GM15510 (cell line): ENCODE results near the gene EPB41L3.

Experiments
- POLR2A ChIP-seq: IDR thresholded peaks from 3 replicates; pipeline ENCODE4 v1.6.1; 2011; ENCODE audit warnings: borderline replicate concordance; ENCODE audit not compliant: insufficient read length; ENCODE audit errors: extremely low read depth

EPB41L3 gene

GRCh38 chr18:5395860-5396448, 147.8 kb downstream of the EPB41L3 start:
- no peak for TF ChIP-seq POLR2A

DNA sequence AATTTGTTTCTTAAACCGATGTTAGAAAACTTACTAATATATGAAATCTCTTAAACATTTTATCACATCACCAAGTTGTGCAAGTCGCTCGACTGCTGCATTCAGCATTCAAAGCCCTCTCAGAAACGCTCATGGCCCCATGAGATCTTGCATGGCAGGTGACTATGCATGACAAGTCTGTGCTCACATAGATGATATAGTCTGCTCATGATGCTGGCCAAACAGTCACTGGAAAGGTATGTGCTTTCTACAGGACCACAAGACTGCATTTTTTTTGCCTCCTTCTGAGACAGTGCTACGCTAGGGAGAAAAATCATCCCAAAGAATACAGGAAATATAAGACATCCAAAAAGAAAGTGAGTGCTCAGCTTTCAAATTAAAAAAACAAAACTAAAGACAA, 150.0 kb downstream of the EPB41L3 start:
- no peak for TF ChIP-seq POLR2A

- no peak for TF ChIP-seq POLR2A
These were observed 152.4 kb downstream of the EPB41L3 start for GRCh38 chr18:5391409-5391808.

DNA sequence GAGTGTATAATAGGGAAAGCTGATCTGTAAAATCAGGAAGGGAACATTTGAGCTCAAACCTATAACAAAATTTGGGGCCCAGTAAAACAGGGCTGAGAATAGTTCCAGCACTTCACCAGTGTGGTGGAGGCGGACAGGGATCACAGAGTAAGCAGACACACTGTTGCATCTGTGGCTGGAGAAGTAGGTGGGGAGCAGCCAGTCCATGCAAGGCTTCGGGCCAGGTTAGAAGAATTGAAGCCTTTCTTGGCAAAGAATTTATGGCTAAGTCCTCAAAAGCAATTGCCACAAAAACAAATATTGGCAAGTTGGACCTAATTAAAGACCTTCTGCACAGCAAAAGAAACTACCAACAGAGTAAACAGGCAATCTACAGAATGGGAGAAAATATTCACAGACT, 154.4 kb downstream of the EPB41L3 start:
- no peak for TF ChIP-seq POLR2A

DNA sequence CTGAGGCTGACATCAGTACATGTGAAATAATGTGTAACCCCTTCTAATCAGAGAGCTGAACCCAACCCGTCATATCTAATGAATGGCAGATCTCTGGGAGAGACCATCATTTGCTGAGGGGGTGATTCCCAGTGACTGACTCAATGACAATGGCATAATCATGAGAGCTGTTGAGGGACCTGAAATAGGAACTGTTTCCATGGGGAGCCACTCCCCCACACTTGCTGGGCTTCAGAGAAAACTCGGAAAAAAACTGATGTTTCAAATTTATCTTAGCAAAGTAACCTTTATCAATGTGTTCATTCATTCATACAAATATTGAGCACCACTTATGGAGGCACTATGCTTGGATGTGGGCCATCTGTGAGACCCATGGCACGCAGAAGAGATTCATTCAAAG, 154.9 kb downstream of the EPB41L3 start:
- TF ChIP-seq POLR2A, result no peak

DNA sequence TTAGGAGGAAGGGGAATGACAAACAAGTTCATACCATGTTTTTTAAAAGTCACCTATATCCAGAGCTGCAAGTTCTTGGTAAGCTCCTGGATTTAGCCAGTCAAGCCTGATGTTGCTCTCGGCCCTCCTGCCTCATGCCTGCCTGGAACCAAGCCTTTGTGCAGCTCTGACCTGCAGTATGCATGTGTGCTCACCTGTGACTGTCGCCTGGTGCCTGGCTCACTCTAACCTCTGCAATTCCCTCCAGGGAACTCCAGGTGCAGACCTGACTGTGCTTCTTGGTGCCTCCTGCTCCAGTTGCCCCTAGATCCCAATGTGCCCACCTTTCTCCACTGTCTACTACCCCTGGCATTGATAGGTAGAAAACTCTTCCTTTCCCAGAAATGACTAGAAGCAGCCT, 163.2 kb downstream of the EPB41L3 start:
- TF ChIP-seq POLR2A, result no peak

DNA sequence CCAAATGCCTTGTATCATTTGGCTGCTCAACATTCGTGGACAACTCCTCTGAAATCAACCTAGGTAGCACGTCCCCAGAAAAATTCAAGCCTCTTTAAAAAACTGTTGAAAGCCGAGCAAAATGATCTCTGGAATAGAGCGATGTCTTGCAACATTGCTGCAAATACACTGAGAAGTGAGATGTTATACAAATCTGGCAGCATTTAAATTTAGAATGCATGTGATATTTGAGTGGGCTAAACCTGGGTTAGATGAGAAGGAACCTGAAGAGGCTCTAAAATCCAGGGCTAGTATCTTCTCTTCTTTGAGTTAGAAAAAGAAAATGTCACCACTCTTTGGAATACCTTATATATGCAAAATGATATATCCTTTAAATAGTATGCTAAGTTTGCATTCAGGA, 166.8 kb downstream of the EPB41L3 start:
- no peak for TF ChIP-seq POLR2A

DNA sequence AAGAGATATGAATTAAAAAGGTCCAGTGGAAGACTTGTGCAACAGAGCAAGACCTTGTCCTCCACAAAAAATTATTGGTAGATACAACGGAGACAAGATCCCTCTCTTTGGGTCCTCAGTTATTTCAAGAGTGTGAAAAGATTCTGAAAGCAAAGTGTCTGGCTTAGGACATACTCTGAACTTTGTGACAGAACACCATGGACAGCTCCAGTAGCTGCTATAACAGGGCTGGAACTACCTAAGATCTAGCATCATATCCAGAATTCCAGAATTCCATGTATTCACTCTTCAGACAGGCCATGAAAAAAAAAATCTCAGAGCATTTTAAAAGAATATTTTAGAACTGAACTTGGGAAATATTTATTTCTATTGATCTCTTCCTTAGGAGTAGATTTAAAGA, 173.5 kb downstream of the EPB41L3 start:
- no peak for TF ChIP-seq POLR2A

DNA sequence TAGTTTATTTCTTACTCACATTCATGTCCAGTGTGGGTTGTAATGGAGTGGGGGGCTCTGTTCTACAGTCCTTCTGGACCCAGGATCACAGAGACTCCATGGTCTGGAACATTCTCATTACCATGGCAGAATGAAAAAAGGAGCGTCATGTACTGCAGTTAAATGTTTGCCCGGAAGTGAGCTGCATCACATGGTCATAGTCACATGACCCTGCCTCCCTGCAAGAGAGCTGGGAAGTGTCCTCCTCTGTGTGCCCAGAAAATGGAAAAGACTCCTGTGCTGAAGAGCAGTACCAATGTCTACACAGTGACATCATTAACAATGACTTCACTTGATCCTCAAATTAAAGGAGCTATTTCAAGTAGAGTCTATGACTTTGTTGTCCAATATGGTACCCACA, 174.3 kb downstream of the EPB41L3 start:
- TF ChIP-seq POLR2A, result no peak

DNA sequence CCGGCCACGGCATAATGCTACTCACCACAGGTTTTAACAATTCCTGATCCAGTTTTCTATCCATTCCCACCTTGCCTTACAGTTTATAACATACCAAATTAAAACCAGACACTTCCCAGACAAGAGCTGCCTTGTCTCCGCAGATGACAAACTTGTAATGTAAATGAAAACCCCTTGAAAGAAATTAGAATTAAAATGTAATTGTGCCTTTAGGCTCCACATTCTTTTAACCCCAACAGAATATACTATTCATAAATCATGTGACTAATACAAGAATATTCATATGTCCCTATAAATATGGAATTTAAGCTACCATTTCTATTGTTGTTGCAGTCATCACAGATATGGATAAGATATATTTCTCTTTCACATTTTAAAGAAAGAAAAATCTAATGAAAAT, 178.4 kb downstream of the EPB41L3 start:
- TF ChIP-seq POLR2A, result no peak

DNA sequence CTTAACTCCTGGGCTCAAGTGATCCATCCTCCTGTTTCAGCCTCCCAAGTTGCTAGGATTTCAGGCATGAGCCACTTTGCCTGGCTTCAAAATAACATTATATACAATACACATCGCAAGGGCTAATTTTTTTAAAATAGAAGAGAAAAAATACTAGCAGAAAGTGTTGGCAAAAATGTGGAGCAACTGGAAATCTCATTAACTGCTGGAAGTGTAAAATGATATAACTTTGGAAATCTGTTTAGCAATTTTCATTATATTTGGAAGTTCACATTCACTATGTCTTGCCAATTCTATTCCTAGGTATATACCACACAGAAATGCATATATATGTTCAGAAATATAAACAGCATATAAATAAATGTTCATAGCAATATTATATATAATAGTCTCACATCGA, 193.2 kb downstream of the EPB41L3 start:
- no peak for TF ChIP-seq POLR2A
